ENCODE measurements around the gene CNTN6. TPM values are rescaled to one million over a fixed set of nuclear protein-coding genes. Genes with fewer than 3 reads are reported as not detected.
A peak's percentile ranks its signal among the peaks of the same experiment; 100 is the strongest.

CNTN6 gene
- total and polyA plus RNA-seq, 8 donors, result 0.05 TPM; not detected in 6

DNA sequence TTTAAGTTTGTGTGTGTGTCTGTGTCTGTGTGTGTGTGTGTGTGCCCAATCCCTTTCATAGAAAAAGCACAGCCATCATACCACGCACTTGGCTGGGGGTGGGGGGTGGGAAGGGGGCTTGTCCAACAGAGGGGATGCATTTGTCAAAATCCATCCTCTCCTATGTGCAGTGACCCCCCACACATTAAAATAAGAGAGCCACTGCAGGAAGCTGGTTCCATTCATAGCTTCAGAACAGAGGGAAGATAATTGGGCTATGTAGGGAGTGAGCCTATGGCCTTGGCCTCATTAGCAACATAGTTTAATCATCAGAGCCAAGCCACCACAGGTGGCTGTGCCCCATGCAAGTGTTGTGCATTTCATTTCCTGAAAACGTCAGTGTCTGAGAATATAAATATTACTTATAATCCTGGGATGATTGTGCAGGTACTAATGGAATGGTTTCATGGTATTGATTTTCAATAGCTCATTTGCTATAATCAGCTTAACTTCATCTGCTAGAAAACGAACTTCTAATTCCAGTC lies 330.8 kb downstream of the CNTN6 start:
- intact Hi-C loops (cut with DNase I), result no loop called here
- DNase-seq (no peak), FAIRE-seq (no peak), ATAC-seq (no peak)
- Histone ChIP-seq H3K27ac (no peak overlapping the region), H3K27me3 (no peaks in the 10 kb centered on the region), H3K4me1 (no peaks in the 10 kb centered on the region), H3K4me3 (no peak overlapping the region), H3K9me3 (no peaks in the 10 kb centered on the region), H3K36me3 (no peaks in the 10 kb centered on the region)
- TF ChIP-seq, protein P1, sequence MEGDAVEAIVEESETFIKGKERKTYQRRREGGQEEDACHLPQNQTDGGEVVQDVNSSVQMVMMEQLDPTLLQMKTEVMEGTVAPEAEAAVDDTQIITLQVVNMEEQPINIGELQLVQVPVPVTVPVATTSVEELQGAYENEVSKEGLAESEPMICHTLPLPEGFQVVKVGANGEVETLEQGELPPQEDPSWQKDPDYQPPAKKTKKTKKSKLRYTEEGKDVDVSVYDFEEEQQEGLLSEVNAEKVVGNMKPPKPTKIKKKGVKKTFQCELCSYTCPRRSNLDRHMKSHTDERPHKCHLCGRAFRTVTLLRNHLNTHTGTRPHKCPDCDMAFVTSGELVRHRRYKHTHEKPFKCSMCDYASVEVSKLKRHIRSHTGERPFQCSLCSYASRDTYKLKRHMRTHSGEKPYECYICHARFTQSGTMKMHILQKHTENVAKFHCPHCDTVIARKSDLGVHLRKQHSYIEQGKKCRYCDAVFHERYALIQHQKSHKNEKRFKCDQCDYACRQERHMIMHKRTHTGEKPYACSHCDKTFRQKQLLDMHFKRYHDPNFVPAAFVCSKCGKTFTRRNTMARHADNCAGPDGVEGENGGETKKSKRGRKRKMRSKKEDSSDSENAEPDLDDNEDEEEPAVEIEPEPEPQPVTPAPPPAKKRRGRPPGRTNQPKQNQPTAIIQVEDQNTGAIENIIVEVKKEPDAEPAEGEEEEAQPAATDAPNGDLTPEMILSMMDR (IDR thresholded peaks at IDR 0.05), result no peak
- 30 to 42% methylated on average over 3 of the region's 3 CpGs for WGBS, 2 donors

DNA sequence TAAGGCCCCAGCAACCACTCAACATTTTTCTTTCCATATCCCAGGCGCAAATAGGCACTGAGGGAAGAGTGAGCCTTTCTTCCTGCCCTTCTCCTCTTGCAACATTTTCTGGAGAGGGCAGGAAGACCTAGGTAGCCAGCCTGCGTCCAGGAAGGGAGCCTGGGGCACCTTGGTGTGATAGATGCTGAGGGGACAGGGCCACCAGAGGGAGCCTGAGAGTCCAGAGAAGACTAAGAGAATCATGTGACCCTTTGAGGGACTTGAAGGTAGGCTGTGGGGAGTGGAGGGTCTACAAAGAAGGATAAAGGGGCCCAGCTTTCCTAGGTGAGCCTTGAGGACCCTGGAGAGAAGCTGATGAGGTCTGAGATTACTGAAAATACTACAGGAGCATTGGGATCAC lies 346.6 kb downstream of the CNTN6 start:
- Histone ChIP-seq H3K9me3 (no peaks in the 10 kb centered on the region), H3K27me3 (no peaks in the 10 kb centered on the region), H3K27ac (no peak overlapping the region), H3K36me3 (no peaks in the 10 kb centered on the region), H3K4me1 (no peaks in the 10 kb centered on the region), H3K4me3 (no peak overlapping the region)
- peak in 2 of 4 donors; percentile 49 to 56 for ATAC-seq
- peak in 5 of 6 donors; percentile 4 to 46 (median 16) for DNase-seq
- TF ChIP-seq, protein P1 (IDR thresholded peaks at IDR 0.05), result no peak
- WGBS, 2 donors, result 57 to 71% methylated on average over 2 of the region's 2 CpGs
- FAIRE-seq, result no peak
- intact Hi-C loops (cut with DNase I), result no loop called here

DNA sequence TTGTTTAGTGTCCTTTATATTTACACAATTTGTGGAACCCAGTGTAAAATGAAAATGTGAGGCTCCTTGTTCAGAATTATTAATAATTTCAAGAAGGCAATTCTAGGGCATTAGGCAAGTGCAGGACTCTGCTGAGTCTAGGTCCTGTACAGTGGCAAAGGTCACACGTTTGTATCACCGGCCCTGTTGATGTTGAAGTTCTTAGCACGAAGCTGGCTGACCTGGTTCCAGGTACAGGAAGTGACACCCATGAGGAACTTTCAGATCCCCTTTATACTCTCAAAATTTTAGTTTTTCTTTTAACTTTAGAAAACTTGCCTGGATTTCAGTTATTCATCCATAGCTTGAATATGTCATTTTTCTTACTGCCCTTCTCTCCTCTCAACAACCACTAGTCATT lies 349.4 kb downstream of the CNTN6 start:
- Histone ChIP-seq H3K36me3 (no peaks in the 10 kb centered on the region), H3K4me1 (no peaks in the 10 kb centered on the region), H3K4me3 (no peak overlapping the region), H3K9me3 (no peaks in the 10 kb centered on the region), H3K27ac (no peak overlapping the region), H3K27me3 (no peaks in the 10 kb centered on the region)
- intact Hi-C loops (cut with DNase I), result no loop called here
- DNase-seq (no peak), FAIRE-seq (no peak), ATAC-seq (no peak)
- TF ChIP-seq, protein P1 (IDR thresholded peaks at IDR 0.05), result no peak
- WGBS, 2 donors, result 59 to 78% methylated on average over 3 of the region's 3 CpGs

DNA sequence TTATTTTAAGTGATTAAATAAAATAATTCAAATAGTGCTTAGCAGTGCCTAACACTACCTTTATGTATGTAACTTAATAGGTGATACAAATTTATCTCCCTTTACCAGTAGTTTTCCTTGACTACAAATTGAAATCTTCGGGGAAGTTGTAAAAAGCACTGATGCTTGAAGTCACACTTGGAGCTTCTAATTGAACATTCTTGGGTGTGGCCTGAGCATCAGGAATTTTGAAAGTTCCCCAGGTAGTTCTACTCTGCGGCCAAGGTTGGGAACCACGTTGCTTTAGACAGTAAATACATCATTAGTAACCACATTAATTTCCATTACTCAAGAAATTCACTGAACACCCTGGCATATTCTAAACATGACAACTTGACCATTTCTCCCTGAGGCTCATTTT lies 351.4 kb downstream of the CNTN6 start:
- 59 to 75% methylated on average over 3 of the region's 3 CpGs for WGBS, 2 donors
- Histone ChIP-seq H3K4me3 (no peak overlapping the region), H3K4me1 (no peaks in the 10 kb centered on the region), H3K36me3 (no peaks in the 10 kb centered on the region), H3K27me3 (no peaks in the 10 kb centered on the region), H3K27ac (no peak overlapping the region), H3K9me3 (no peaks in the 10 kb centered on the region)
- DNase-seq (no peak), ATAC-seq (no peak), FAIRE-seq (no peak)
- intact Hi-C loops (cut with DNase I), result no loop called here
- TF ChIP-seq, protein P1 (IDR thresholded peaks at IDR 0.05), result no peak

DNA sequence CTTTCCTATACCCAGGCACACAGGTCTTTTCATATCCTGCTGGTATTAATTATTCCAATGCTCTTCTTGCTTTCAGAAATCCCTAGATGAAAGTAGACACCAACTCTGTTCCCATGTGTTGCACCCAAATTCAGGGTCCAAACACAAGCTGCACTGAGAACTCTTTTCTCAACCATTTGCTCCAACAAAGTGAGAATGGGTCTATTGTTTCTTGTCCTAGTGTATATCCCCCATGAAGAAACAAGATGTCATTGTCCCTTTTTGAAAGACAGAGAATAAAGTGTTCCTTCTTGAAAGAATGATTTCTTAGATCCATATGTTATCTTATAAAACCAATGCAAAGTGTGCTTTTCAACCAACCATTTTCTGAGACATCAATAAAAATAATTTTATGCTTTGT lies 353.7 kb downstream of the CNTN6 start:
- no peaks in the 10 kb centered on the region for H3K27me3 ChIP-seq
- H3K36me3 ChIP-seq, result no peaks in the 10 kb centered on the region
- no peaks in the 10 kb centered on the region for H3K9me3 ChIP-seq
- intact Hi-C loops (cut with DNase I), result no loop called here
- H3K4me3 ChIP-seq, result no peak overlapping the region
- DNase-seq, result no peak
- no peak for FAIRE-seq
- no peak overlapping the region for H3K27ac ChIP-seq
- ATAC-seq, result no peak
- H3K4me1 ChIP-seq, result no peaks in the 10 kb centered on the region
- TF ChIP-seq, protein P1 (IDR thresholded peaks at IDR 0.05), result no peak
